IPS-15b (cell line): ENCODE measurements around the gene PHACTR3.

Experiments
- H3K27me3 ChIP-seq: one replicate; pipeline ENCODE4 v1.6.1; 2013; ENCODE audit warnings: low read length; ENCODE audit not compliant: control insufficient read depth, insufficient read depth
- H3K36me3 ChIP-seq: one replicate; pipeline ENCODE4 v1.6.1; 2013; ENCODE audit warnings: low read length; ENCODE audit not compliant: control insufficient read depth, insufficient read depth
- H3K4me1 ChIP-seq: one replicate; pipeline ENCODE4 v1.6.1; 2013; ENCODE audit warnings: mild to moderate bottlenecking, low read length; ENCODE audit not compliant: control insufficient read depth, insufficient read depth
- H3K4me3 ChIP-seq: one replicate; pipeline ENCODE4 v1.5.1; 2013; ENCODE audit warnings: low read depth, low read length
- H3K9ac ChIP-seq: one replicate; pipeline ENCODE4 v1.6.1; 2013; ENCODE audit warnings: low read depth, mild to moderate bottlenecking, low read length
- H3K9me3 ChIP-seq: one replicate; pipeline ENCODE4 v1.6.1; 2013; ENCODE audit warnings: mild to moderate bottlenecking, low read length; ENCODE audit not compliant: control insufficient read depth, insufficient read depth

Gene PHACTR3

GRCh38 chr20:59576216-59576953 lies 28.0 kb upstream of the PHACTR3 start:
- H3K4me1 ChIP-seq, result no peaks in the 10 kb centered on the region
- peak overlapping the region; percentile 22 for H3K4me3 ChIP-seq
- H3K27me3 ChIP-seq, result peaks cover 79% of the 10 kb centered on the region

DNA sequence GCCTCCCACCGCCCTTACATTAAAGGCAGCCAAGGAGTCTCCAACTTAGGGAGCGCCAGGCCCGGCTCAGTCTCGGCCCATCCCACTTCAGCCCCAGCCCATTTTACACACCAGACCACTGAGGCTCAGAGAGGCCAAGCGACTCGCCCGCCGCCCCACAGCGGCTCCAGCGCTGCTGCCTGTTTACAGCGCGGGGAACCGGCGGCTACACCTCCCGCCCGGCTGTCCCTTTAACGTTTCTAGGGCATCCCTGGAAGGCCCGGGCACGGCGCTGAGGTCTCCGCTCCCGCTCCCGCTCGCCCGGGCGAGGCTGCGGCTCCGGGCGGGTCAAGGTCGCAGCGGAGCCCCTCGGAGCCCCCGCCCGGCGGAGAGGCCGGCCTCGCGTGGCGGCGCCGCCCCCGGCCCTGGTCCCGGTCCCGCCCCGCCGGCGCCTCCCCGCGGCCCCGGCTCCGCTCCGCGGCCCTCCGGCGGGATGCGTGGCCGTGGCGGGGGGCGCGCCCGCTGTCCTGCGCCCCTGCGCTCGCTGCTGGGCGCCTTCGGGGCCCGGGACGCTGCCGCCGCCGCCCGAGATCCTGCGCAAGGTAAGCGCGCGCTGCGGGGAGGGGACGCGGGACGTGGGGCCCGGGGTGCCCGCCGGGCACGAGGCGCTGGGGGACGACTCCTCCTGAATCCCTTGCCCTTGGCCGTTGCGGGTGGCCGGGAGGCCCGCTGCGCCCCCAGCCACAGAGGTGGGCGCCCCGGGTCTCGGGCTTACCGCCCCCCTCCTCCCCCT lies 27.1 kb upstream of the PHACTR3 start:
- Histone ChIP-seq H3K4me3 (peak overlapping the region; percentile 32), H3K36me3 (no peaks in the 10 kb centered on the region), H3K9ac (no peak overlapping the region), H3K4me1 (no peaks in the 10 kb centered on the region), H3K27me3 (peaks cover 75% of the 10 kb centered on the region), H3K9me3 (no peaks in the 10 kb centered on the region)

More at GRCh38 chr20:59576216-59576953, 28.0 kb upstream of the PHACTR3 start:
- H3K9me3 ChIP-seq, result no peaks in the 10 kb centered on the region
- no peak overlapping the region for H3K9ac ChIP-seq
- no peaks in the 10 kb centered on the region for H3K36me3 ChIP-seq

DNA sequence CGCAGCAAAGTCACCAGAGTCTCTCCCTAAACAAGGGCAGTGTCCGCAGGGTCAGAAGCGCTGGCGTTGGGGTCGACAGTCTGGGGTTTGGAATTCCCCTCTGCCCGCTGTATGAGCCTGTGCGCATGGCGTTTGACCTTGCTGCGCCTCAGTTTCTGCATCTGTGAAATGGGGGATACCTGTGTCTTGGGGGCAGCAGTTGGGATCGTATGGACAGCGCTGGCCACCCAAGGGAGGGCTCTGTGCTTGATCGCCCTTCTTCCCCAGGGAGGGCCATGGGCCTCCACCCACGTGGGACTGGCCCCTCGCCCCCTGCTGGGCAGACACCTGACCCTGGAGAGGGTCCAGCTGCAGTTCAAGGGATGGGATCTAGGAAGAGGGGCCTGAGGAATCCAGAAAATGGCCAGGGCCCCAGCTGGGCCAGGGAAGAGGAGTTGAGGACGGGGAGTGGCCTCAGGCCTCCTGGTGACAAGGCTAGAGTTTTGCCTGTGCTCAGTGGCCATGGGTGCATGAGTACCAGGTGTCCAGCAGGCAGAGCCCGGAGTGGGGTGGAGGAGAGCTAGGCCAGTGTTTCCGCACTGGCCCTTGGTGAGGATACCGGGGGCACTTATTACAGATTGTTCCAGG lies 26.4 kb upstream of the PHACTR3 start:
- H3K9ac ChIP-seq, result no peak overlapping the region
- H3K9me3 ChIP-seq, result no peaks in the 10 kb centered on the region
- H3K4me3 ChIP-seq, result peak overlapping the region; percentile 32
- no peaks in the 10 kb centered on the region for H3K36me3 ChIP-seq
- peaks cover 68% of the 10 kb centered on the region for H3K27me3 ChIP-seq
- no peaks in the 10 kb centered on the region for H3K4me1 ChIP-seq

DNA sequence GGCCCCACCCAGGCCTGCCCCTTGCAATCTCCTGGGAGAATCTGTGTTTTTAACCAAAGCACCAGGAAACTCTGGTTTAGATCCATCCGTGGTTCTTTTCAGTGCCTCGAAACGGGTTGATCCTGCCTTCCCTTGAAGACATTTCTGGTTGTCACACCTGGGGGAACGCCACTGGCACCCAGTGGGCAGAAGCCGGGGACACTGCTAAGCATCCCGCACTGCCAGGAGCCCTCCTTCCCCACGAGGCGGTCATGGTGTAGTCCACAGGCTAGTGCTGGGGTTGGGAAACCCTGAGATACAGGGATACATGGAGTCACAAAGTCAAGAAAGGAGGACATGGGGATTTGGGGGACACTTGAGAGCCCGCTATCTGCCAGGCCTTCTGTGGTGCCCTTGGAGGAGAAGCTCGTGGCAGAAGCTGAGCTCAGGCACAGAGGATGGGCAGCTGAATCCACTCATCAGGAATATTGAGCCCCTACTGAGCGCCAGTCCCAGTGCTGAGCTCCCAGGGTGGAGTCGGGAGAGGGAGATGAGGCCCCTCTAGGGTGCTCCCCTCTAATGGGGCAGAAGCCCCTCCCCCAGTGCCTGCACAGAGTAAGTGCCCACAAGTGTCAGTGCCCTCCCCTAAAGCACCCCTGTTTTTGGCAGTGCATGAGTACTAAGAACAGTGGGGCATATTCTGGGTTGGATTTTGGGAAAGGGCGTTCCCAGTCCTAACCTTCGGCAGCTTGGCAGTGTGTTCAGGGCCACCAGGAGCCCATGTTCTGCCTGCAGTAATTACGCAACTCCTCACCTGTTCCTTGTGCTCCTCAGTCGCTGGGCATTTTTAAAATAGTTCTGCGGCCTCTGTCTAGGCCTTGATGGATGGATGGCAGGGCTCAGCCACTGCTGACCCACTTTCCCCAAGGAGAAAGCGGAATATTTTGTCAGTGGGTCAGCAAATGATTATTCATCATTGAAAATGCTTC lies 25.6 kb upstream of the PHACTR3 start:
- H3K9ac ChIP-seq, result no peak overlapping the region
- no peaks in the 10 kb centered on the region for H3K4me1 ChIP-seq
- H3K4me3 ChIP-seq, result no peak overlapping the region
- no peaks in the 10 kb centered on the region for H3K36me3 ChIP-seq
- H3K9me3 ChIP-seq, result no peaks in the 10 kb centered on the region
- peaks cover 60% of the 10 kb centered on the region for H3K27me3 ChIP-seq

DNA sequence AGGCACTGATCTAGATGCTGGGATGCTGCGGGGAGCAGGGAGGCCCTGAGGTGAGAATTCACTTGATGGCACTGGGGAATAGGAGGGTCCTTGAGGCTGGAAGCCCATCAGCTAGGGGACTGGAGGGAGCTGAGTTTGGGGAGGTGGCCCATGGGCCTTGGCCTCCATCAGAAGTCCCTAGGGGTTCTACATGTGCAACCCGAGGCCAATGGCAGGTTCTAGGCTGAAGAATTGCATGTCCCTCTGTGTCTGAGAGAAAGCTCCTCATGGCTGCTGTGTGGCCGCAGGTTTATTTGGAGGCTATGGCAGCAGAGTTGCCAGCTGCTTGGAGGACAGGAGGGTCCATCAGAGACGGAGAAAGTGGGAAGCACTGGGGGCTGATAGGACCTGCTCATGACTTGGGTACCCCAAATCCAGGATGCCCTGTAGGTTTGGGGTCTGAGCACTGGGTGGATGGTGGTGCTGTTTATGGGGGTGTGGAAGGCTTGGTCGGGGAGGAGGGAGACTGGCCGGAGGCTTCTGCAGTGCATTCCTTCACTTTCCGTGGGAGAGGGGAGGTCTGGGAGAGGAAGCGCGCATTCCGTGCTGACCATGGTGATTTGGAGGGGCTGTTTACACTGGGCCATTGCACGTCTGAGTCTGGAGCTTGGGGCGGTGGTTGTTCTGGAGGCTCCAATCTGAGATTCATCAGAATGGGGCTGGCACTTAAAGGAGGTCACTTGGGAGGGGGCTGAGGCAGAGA lies 24.8 kb upstream of the PHACTR3 start:
- Histone ChIP-seq H3K4me3 (no peak overlapping the region), H3K27me3 (peaks cover 56% of the 10 kb centered on the region), H3K9me3 (no peaks in the 10 kb centered on the region), H3K36me3 (no peaks in the 10 kb centered on the region), H3K9ac (no peak overlapping the region), H3K4me1 (no peaks in the 10 kb centered on the region)

DNA sequence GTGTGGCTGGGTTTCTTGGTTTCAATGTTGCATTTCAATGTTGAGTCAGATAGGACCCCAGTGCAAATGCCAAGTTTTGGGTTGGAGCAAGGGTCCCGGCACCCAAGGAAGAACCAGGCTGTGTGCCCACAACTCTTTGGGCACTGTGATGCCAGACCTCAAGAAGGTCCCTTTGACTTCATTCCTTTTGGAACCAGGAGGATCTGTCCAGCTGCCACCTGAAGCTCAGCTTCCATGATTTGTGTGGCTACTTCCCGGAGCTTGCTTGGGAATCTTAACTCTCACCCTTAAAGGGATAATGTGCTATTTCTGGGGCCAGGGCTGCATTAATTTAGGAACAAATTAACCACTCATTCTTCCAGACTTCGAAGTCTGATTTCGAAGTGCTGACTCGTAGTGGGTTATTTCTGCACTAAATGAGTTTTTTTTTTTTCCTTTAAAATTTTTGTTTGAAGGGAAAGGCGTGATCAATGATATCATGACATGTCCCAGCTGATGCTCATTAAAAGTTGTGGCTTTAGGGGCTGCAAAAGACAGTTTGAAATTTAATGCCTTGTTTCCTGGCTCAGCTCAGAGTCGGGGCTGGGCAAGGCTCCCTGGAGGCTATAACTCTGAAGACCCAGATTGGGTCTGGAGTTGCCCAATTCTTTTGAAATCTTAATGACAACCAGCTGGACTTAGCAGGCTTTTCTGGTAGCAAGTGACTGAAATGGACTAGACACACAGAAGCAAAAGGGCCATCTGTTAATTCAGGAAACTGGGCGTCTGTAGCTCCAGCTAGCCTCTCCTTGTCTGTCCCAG lies 24.0 kb upstream of the PHACTR3 start:
- Histone ChIP-seq H3K36me3 (no peaks in the 10 kb centered on the region), H3K4me1 (no peaks in the 10 kb centered on the region), H3K4me3 (no peak overlapping the region), H3K27me3 (peaks cover 49% of the 10 kb centered on the region), H3K9ac (no peak overlapping the region), H3K9me3 (no peaks in the 10 kb centered on the region)

- no peaks in the 10 kb centered on the region for H3K9me3 ChIP-seq
- H3K9ac ChIP-seq, result no peak overlapping the region
- no peaks in the 10 kb centered on the region for H3K4me1 ChIP-seq
- H3K4me3 ChIP-seq, result no peak overlapping the region
- H3K27me3 ChIP-seq, result peaks cover 42% of the 10 kb centered on the region
- H3K36me3 ChIP-seq, result no peaks in the 10 kb centered on the region
Observed at GRCh38 chr20:59580991-59581401, 23.3 kb upstream of the PHACTR3 start.

GRCh38 chr20:59581993-59582679 lies 22.2 kb upstream of the PHACTR3 start:
- no peak overlapping the region for H3K9ac ChIP-seq

GRCh38 chr20:59583428-59584277 lies 20.7 kb upstream of the PHACTR3 start:
- Histone ChIP-seq H3K4me3 (no peak overlapping the region), H3K27me3 (peaks cover 20% of the 10 kb centered on the region), H3K9ac (no peak overlapping the region), H3K4me1 (no peaks in the 10 kb centered on the region), H3K36me3 (no peaks in the 10 kb centered on the region), H3K9me3 (no peaks in the 10 kb centered on the region)

More at GRCh38 chr20:59581993-59582679, 22.2 kb upstream of the PHACTR3 start:
- Histone ChIP-seq H3K27me3 (peaks cover 32% of the 10 kb centered on the region), H3K4me3 (no peak overlapping the region), H3K4me1 (no peaks in the 10 kb centered on the region), H3K36me3 (no peaks in the 10 kb centered on the region), H3K9me3 (no peaks in the 10 kb centered on the region)
